NCI-H2227 (cell line): ENCODE measurements around the gene BFSP2.
"Not testable (repeated sequence)": the region's sequence is repeated elsewhere in the genome, so short reads cannot be mapped to it uniquely, and the experiment has no call there.

Source experiments
- DNase-seq: peaks from one replicate; lab custom pipeline; 2025; ENCODE audit not compliant: unreplicated experiment; lab: John Stamatoyannopoulos, UW

Gene BFSP2

GRCh38 chr3:133455281-133455680, 55.4 kb downstream of the BFSP2 start:
- no peak for DNase-seq

- DNase-seq: no peak
Observed at GRCh38 chr3:133455960-133456359, 56.1 kb downstream of the BFSP2 start.

GRCh38 chr3:133457025-133457424, 57.2 kb downstream of the BFSP2 start:
- DNase-seq: no peak

GRCh38 chr3:133457465-133458067, 57.7 kb downstream of the BFSP2 start:
- DNase-seq: no peak

GRCh38 chr3:133459400-133459799, 59.5 kb downstream of the BFSP2 start:
- DNase-seq: no peak

GRCh38 chr3:133460809-133461208, 61.0 kb downstream of the BFSP2 start:
- no peak for DNase-seq

- no peak for DNase-seq
Observed at GRCh38 chr3:133461291-133461690, 61.4 kb downstream of the BFSP2 start.

- no peak for DNase-seq
Observed at GRCh38 chr3:133463347-133463860, 63.5 kb downstream of the BFSP2 start.

GRCh38 chr3:133464573-133464972, 64.7 kb downstream of the BFSP2 start:
- DNase-seq: no peak

- no peak for DNase-seq
Observed at GRCh38 chr3:133466531-133467386, 66.9 kb downstream of the BFSP2 start.

- DNase-seq: no peak
Observed at GRCh38 chr3:133467780-133468179, 67.9 kb downstream of the BFSP2 start.

- DNase-seq: no peak
Observed at GRCh38 chr3:133468251-133468721, 68.4 kb downstream of the BFSP2 start.

GRCh38 chr3:133469140-133469731, 69.4 kb downstream of the BFSP2 start:
- no peak for DNase-seq

GRCh38 chr3:133472242-133472641, 72.4 kb downstream of the BFSP2 start:
- peak; percentile 62 for DNase-seq

GRCh38 chr3:133472889-133473288, 73.0 kb downstream of the BFSP2 start:
- DNase-seq: no peak

- DNase-seq: not testable (repeated sequence)
Observed at GRCh38 chr3:133473472-133474191, 73.8 kb downstream of the BFSP2 start.

GRCh38 chr3:133474251-133474801, 74.5 kb downstream of the BFSP2 start:
- peak; percentile 38 for DNase-seq

- no peak for DNase-seq
Observed at GRCh38 chr3:133474817-133475216, 75.0 kb downstream of the BFSP2 start.

- no peak for DNase-seq
Observed at GRCh38 chr3:133475245-133476010, 75.6 kb downstream of the BFSP2 start.

- DNase-seq: peak; percentile 89
Observed at GRCh38 chr3:133476971-133477375, 77.1 kb downstream of the BFSP2 start.
